Measurements from ENCODE around the gene GPR21. TPM values are rescaled to one million over a fixed set of nuclear protein-coding genes. Genes with fewer than 3 reads are reported as not detected.

Gene GPR21
- total RNA-seq, 1 donor from 2014 or later: 0.46 TPM

DNA sequence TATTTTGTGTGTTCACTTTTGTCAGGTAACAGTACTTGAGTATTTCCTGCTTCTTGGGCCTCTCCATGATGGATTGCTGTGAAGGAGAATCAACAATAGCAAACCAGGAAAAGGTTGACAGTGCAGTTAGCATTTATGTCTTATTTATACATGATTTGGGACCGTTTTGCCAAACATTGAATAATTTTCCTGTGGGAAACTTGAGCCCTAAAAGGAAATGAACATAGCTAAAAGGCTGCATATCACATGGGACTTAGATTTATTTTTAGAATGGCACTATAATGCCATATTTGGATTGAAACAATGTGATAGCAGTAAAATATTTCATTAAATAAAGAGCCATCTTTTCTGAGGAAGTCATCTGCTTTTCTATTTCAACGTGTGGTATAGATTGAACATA is 15.3 kb downstream of the GPR21 start:
- H3K27ac Mint-ChIP-seq: no peak overlapping the region
- TF ChIP-seq CTCF (conservative IDR thresholded peaks at IDR 0.05): no peak
- H3K4me3 Mint-ChIP-seq: no peak overlapping the region
- DNase-seq (ENCODE audit: extremely low spot score, unreplicated experiment): no peak
- H3K36me3 Mint-ChIP-seq: peaks cover 15% of the 10 kb centered on the region
- H3K9me3 Mint-ChIP-seq: no peaks in the 10 kb centered on the region
- peaks cover 13% of the 10 kb centered on the region for H3K4me1 Mint-ChIP-seq (ENCODE audit: unreplicated experiment)
- H3K27me3 Mint-ChIP-seq: no peaks in the 10 kb centered on the region

GRCh38 chr9:123049589-123050222 is 16.2 kb downstream of the GPR21 start:
- peaks cover 9% of the 10 kb centered on the region for H3K36me3 Mint-ChIP-seq
- TF ChIP-seq CTCF (conservative IDR thresholded peaks at IDR 0.05): no peak
- peaks cover 11% of the 10 kb centered on the region for H3K4me1 Mint-ChIP-seq (ENCODE audit: unreplicated experiment)
- H3K27me3 Mint-ChIP-seq: no peaks in the 10 kb centered on the region
- H3K27ac Mint-ChIP-seq: no peak overlapping the region
- no peaks in the 10 kb centered on the region for H3K9me3 Mint-ChIP-seq
- no peak overlapping the region for H3K4me3 Mint-ChIP-seq
- DNase-seq (ENCODE audit: extremely low spot score, unreplicated experiment): no peak

DNA sequence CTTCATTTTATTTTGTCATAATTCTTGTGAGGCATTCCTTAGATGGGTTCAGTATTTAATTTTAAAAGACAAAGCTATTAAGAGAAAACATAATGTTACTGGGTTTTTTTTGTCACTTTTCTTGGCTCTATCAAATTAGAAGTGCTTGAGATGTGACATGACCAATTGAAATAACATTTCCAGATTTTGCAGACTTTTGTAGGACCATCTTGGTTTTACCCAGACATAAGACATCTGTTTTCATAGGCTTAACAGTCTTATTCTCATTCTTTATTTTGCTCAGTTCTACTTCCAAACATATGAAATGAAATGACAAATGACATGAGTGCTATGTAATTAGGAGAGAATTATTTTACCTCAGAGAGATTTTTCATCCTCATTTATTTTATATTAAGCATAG is 19.6 kb downstream of the GPR21 start:
- H3K27ac Mint-ChIP-seq: no peak overlapping the region

GRCh38 chr9:123053711-123054110 is 20.2 kb downstream of the GPR21 start:
- Mint-ChIP-seq H3K4me3 (no peak overlapping the region), H3K27me3 (no peaks in the 10 kb centered on the region), H3K27ac (no peak overlapping the region), H3K4me1 (ENCODE audit: unreplicated experiment) (peaks cover 6% of the 10 kb centered on the region), H3K36me3 (peaks cover 9% of the 10 kb centered on the region), H3K9me3 (no peaks in the 10 kb centered on the region)
- no peak for TF ChIP-seq CTCF (conservative IDR thresholded peaks at IDR 0.05)
- DNase-seq (ENCODE audit: extremely low spot score, unreplicated experiment): no peak

More for the DNA sequence above, 19.6 kb downstream of the GPR21 start:
- H3K9me3 Mint-ChIP-seq: no peaks in the 10 kb centered on the region
- no peak for TF ChIP-seq CTCF (conservative IDR thresholded peaks at IDR 0.05)
- peaks cover 10% of the 10 kb centered on the region for H3K4me1 Mint-ChIP-seq (ENCODE audit: unreplicated experiment)
- peaks cover 9% of the 10 kb centered on the region for H3K36me3 Mint-ChIP-seq
- H3K27me3 Mint-ChIP-seq: no peaks in the 10 kb centered on the region
- DNase-seq (ENCODE audit: extremely low spot score, unreplicated experiment): no peak
- no peak overlapping the region for H3K4me3 Mint-ChIP-seq

GRCh38 chr9:123058834-123059233 is 25.4 kb downstream of the GPR21 start:
- no peaks in the 10 kb centered on the region for H3K9me3 Mint-ChIP-seq
- H3K4me1 Mint-ChIP-seq (ENCODE audit: unreplicated experiment): peaks cover 2% of the 10 kb centered on the region
- no peak for DNase-seq (ENCODE audit: extremely low spot score, unreplicated experiment)
- H3K27me3 Mint-ChIP-seq: no peaks in the 10 kb centered on the region
- H3K4me3 Mint-ChIP-seq: no peak overlapping the region
- no peak for TF ChIP-seq CTCF (conservative IDR thresholded peaks at IDR 0.05)
- no peak overlapping the region for H3K27ac Mint-ChIP-seq
- H3K36me3 Mint-ChIP-seq: peaks cover 8% of the 10 kb centered on the region
